ENCODE measurements around the gene AICDA.
"Not testable (repeated sequence)": the region's sequence is repeated elsewhere in the genome, so short reads cannot be mapped to it uniquely, and the experiment has no call there.

Gene AICDA

DNA sequence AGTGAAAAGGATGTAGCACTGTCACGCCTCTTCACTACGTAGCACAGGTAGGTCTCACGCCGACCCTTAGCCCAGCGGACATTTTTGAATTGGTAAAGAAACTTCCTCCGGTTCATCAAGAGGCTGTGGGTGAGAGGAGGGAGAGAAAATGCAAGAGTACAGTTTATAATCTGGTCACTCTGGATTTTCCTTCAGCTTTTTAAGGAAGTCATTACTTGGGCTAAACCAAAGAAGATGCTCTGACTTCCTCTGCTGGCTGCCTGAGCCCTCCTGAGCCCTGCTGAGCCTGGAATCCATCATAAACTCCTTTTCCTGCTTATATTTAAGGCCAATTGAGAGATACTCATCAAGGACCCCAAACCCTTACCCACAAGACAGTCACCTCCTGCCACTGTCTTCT is 5.8 kb downstream of the AICDA start:
- no peak for DNase-seq

DNA sequence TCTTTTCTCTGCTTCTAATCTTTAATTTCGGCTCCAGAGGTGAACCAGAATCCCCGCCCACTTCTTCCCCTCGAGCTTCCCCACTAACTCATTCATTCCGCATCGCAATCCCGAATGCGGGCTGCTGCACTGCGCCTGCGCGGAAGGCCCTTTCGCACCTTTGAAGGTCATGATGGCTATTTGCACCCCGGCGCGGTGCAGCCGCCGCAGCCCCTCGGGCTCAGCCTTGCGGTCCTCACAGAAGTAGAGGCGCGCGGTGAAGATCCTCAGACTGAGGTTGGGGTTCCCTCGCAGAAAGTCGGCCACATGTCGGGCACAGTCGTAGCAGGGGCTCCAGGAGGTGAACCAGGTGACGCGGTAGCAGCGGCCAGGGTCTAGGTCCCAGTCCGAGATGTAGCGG is 7.6 kb downstream of the AICDA start:
- no peak for DNase-seq

DNA sequence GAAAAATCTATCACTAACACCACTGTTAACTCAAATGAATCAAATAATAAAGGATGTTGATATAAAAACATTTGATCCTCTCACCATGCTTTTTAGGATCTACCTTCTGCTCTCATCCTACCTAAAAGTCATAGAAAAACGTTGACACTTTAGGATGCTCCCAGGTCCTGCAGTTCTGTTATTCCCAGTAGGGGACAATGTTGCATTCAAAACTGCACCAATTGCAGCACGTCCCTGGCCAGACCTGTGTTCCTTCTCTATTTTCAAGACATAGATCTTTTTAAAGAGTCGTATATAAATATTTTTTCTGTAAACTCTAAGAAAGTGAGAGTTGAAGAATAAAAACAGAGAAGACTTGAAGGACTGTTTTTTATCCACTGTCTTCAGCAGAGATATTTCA is 8.8 kb downstream of the AICDA start:
- no peak for DNase-seq

DNA sequence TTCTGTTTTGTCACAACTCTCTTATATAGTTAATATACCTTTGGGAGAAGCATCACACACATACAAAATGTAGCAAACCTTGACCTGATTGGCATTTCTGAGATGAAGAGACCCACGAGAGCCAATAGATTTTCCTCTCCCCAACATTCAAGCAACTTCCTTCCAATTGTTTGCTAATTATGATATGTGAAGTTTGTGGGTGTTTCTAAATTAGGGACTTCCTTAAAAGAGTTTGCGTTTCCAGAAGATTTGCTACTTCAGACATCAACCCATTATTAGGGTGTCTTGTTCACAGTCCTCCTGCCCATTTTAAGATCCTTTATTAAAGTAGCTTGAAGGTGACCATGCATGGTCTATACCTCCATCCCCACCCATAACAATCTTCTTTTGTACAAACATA is 9.4 kb downstream of the AICDA start:
- no peak for DNase-seq

DNA sequence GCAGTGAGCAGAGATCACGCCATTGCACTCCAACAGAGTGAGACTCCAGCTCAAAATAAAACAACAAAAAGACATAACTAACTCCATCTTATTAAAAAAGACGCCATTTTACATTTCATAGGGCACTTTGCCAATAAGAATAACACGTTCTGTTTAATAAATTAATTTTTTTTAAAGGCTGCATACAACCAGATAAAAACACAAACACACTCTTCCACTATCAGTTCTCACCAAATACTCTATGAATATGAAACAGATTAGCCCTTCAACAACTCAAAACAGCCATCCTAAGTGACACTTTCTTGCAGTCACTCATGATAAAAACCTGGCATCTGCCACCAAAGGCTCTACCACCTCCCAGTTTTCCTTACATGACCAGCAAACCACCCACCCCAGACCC is 16.1 kb downstream of the AICDA start:
- no peak for DNase-seq

DNA sequence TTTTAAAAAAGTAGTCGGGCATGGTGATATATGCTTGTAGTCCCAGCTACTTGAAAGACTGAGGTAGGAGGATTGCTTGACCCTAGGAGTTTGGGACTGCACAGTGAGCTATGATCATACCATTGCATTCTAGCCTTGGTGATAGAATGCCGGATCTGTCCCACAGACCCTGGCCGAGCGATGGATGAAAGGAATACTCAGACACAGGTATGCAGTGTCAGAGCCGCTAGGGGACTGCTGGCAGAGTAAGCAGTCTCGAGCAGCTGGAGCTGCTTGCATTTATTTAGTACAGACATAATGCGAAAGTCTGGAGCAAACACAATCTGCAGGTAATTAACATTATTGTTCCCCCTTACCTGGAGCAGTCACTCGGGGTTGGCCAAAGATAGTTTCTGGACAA is 18.6 kb downstream of the AICDA start:
- peak; percentile 13 for DNase-seq

DNA sequence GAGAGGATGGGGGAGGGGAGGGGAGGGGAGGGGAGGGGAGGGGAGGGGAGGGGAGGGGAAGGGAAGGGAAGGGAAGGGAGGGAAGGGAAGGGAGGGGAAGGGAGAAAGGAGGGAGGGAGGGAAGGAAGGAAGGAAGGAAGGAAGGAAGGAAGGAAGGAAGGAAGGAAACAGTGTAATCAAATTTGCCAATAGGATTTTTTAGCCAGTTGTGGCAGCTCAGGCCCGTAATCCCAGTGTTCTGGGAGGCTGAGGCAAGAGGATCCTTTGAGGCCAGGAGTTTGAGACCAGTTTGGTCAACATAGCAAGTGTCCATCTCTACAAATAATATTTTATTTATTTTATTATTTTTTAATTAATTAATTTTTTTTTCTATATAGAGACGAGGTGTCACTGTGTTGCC is 19.4 kb downstream of the AICDA start:
- no peak for DNase-seq

DNA sequence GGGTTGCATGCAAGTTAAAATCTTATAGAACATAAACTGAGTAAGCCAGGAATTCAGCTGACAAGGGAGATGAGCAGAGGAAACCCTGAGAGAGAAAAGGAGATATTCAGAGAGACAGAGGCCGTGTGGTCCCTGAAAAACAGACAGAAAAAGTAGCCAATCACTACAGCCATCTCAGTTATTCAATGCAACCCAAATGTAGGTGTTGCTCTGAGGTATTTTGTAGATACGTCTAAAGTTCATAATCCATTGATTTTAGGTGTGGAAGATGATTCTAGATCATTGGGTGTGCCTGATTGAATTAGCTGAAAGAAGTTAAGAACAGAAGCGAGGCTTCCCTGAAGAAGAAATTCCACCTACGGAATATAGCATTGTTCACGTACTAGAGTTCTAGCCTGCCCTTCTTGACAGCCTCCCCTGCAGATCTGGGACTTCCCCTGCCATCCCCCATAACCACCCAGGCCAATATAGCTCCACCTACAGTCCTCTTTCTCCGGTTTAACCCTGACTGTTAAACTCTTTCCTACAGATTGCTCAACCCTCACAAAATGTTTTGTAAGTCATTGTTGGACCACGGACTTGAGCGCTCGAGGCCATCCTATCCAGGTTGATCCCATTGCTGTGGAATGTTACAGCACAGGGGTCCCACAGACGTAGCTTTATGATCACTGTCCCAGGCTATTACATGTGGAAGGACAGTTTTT is 21.7 kb downstream of the AICDA start:
- no peak for DNase-seq

DNA sequence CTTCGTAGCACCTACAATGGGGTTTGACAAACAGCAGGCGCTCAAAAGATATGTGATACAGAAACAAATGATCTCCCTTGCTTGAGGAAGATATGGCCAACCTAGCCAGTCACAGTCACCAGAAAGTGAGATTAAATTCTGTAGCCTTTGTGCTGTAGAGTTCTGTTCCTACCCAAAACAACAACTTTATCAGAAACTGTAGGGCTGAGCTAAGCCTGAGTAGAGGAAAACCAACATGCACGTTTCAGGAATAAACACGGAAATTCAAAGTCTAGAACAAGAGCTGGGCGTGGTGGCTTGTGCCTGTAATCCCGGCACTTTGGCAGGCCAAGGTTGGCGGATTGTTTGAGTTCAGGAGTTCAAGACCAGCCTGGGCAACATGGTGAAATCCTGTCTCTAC is 23.0 kb downstream of the AICDA start:
- no peak for DNase-seq

DNA sequence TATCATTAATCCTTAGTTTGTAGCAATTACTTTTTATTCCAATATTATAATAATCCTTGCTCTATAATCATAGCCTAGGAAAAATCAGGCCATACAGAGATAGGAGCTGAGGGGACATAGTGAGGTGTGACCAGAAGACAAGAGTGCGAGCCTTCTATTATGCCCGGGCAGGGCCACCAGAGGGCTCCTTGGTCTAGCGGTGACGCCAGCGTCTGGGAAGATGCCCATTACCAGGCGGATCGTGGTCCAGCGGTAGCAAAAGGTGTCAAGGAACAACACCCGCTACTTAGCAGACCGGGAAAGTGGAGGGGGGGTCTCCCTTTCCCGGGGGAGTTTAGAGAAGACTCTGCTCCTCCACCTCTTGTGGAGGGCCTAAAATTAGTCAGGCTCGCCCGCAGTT is 28.2 kb downstream of the AICDA start:
- DNase-seq, result not testable (repeated sequence)

DNA sequence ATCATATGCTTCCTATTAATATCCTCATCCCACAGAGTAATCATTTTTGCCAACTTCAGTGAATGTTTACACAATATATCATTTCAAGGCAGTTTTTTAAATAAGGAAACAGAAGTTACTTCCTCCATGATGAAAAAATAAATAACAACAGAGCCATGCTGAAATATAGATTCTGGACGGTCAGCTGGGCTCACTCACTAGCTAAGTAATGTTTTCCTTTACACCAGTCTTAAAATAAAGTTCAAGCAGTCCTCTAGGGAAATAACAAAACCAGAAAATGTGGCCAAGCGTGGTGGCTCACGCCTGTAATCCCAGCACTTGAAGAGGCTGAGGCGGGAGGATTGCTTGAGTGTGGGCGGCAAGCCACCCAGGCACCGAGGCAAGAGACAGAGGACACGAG is 28.7 kb downstream of the AICDA start:
- DNase-seq, result no peak

DNA sequence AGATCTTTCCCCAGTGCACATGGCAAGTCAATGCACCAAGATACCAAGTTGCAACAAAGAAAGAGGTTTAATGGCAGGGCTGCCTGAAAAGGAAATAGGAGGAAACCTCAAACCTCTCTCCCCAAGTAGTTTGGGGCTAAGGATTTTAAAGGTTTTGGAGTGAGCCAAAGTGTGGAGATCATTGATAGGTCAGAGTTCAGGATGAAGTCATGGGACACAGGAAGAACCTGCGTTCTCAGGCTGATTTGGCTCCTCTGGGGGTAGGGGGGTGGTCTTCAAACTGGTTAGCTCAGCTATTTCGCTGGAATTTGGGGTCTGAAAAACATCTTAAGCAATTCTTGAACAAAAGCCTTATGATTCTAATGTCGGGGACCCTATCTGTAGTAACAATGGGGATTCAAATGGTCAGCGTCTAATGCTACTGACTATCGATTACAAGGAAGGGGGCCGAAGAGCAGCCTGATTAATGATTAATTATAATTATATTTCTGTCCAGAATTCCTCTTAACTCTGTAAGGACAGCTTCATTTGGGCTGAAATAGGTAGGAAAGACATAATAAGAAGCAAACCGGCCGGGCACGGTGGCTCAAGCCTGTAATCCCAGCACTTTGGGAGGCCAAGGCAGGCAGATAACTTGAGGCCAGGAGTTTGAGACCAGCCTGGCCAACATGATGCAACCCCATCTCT is 31.4 kb downstream of the AICDA start:
- no peak for DNase-seq

DNA sequence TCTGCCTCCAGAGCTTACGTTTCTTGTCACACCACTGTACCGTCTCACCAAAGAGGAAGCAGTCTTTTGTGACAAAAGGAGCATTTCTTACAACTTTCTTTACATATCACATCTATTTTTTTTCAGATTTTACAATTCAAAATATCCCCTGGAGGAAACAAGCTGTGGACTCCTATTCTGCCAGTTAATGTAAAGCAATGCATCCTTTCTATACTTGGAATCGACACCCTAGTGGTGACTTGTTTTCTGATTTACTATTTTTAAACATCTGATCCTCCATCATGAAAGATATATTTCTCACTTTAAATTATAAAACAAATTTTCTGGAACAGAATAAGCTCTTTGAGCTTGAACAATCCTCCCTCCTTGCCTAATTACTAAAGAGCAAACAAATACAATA is 34.8 kb downstream of the AICDA start:
- no peak for DNase-seq

DNA sequence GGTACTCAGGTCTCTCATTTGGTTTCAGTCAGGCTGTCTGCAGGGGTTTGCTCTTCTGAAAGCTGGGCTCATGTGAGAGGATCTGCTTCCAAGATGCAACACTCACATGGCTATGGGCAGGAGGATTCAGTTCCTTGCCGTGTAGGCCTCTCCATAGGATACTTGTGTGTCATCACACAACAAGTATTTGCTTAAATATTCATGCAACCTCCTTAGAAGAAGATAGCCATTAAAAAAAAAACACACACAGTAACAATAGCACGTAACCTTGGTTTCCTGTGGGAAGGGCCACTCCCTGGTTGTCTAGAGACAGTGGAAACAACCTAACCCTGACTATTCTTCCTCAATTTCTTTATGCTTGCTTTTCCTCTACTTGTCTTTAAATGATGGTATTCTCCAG is 40.2 kb downstream of the AICDA start:
- no peak for DNase-seq

DNA sequence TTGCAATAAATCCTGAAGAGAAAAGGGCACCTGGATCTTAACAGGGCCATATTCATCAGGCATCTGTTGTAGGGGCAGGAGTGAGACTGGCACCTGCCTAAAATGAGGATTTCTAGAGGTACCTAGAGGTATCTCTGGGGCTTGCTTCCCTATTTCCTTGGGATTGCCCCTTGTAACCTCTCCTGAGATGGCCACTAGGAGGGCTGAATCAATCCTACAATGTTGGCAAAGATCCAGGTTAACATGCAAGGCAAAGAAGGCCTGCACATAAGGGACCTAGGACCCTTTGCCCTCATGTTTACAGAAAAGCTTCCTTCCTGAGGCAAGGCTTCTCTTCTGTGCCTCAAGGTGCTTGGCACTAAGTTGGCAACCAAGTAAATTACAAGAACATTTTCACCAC is 46.1 kb downstream of the AICDA start:
- no peak for DNase-seq

DNA sequence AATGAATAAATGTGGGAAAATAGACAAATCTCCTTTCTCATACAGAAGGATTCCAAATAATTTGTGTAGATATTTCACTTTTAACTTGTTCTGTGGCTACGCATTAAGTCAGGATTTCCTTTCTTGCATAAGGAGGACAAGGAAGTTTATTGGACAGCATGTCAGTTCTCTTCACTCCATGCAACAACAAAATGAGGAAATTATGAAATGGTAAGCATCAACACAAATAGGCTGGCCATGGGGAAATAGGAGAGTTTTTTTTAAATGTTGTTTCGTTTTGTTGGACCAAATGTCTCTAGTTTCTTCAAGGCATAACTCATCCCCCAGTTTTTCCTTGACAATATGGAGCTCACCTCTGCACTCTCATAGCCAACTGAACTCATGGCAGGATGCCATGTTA is 46.6 kb downstream of the AICDA start:
- DNase-seq, result not testable (repeated sequence)

DNA sequence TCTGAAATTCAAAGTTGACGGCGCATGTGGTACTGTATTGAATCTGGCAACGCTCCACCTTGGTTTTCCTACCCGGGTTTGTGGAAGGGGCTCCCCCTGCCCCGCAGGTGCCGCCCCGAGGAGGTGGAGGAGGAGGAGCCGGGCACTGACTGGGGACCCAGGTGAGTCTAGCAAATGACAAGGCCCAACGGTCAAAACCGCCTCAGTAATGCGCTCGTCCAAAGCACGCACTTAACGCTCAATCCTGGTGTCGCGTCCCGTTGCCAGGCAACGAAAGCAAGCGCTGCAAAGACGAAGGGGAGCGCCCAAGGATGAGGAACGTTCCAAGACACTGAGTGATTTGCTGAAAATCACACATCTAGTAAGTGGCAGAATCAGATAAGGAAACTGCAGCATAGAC is 48.0 kb downstream of the AICDA start:
- DNase-seq, result no peak

DNA sequence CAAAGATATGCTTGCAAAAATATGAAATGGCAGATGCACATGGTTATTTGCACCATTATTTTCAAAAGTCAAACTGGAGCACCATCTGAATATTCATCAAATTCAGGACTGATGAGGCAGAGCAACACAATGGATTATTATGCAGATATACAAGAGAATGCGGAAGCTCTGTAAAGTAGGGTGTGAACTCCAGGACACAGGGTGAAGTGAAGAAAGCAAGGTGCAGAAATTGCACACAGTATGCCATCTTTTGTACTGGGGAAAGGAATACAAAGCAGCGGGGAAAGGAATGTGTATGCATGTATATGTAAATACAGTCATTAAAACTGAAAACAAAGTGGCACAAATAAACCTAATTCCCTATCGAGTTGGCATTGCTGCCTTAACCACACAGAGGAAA is 49.3 kb downstream of the AICDA start:
- no peak for DNase-seq

DNA sequence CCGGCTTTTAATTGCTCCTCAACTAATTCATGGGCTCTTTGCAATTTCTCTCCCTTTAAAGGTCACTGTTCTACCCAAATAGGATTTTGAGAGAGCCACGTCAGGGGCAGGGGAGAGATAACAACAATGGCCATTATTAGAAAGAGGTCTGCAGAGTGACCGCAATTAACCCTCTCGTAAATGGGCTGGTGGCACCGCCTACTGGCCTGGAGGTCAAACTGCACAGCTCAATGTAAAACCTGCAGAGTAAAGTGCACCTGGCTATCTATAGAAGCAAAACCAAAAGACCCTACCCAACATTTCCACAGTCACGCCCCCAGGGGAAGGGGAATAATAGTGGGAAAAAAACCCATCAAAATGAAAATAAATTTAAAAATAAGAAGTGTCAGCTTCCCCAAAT is 50.3 kb downstream of the AICDA start:
- no peak for DNase-seq

DNA sequence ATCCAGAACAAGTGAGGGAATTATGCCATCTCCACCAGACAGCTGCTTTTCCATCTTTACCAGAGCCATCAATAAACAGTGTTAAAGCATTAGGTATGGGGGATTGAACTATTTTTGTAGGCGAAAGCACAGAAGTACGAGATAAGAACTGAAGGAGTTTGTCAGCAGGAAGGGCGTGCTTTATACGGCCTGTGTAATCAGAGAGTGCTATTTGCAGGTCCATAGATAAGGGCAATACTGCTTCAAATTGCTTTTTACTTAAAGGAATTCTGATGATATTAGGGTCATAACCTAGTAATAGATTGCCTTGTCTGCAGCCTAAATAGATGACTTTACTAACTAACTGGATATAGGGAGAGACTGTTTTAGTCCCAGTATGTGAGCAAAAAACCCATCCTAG is 51.6 kb downstream of the AICDA start:
- no peak for DNase-seq

DNA sequence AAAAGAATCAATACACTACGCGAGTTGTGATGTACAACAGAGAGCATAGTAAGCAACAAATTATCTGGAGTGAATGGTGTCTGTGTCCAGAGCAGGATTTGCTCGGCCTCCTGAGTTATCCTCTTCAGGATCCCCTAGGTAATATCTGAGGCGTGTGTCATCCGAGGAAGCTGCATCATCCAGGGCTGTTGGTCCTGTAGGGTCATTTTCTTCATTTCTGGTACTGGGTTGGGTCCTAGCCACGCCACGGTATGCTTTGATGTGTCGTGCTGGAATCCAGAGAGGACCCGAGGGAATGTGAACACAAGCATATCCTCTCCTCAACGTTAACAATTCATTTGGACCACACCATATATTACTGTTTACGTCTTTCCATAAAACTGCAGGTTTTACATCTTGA is 53.0 kb downstream of the AICDA start:
- no peak for DNase-seq

DNA sequence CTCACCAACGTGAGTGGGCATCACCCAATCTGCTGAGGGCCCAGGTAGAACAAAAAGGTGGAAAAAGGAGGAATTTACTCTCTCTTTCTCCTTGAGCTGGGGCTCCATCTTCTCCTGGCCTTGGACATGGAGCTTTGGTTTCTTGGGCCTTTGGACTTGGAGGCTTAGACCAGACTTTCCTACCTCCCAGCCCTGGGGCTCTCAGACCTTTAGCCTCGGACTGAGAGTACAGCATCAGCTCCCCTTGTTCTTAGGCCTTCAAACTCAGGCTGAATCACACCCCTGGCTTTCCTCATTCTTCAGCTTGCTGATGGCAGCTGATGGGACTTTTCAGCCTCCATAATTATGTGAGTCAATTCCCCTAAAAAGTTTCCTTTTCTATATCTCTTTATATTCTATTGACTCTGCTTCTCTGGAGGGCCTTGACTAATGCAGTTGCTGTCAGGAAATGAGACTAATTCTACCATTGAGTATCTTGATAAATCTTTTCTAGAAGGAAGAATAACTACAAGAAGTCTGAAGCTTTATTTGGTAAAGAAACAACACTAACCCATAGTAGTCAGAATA is 56.0 kb downstream of the AICDA start:
- no peak for DNase-seq

DNA sequence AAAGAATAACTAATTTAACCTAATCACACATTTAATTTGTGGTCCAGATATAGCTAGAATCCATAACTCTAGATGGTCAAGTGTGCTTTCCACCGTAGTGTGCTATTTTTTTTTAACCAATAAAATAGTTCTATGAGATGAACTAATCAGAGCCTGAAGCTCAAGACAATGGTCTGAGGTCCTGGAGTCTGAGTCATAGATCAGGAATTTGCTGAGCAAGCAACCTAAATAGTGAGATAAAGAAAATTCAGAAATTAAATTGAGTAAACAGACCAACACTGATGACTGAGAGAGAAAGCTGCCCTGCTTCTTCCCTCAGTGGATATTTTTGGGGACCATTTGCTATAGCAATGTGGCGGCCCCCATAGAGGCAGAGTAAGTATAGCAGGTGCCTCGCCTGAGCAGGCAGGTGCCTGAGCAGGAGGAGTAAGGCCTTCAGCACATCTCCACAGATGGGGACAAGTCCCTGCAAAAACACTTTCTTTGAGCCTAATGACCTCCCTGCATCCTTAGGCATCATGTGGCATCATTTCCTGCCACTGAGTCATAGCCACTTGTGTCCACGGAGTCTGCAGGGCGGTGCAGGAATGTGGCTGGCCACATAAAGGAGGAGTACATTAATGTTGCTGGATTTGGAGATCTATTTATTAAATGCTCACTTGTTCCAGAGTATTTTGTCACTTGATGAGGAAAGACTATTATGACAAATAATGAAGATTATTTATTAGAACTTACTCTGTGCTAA is 58.0 kb downstream of the AICDA start:
- no peak for DNase-seq

DNA sequence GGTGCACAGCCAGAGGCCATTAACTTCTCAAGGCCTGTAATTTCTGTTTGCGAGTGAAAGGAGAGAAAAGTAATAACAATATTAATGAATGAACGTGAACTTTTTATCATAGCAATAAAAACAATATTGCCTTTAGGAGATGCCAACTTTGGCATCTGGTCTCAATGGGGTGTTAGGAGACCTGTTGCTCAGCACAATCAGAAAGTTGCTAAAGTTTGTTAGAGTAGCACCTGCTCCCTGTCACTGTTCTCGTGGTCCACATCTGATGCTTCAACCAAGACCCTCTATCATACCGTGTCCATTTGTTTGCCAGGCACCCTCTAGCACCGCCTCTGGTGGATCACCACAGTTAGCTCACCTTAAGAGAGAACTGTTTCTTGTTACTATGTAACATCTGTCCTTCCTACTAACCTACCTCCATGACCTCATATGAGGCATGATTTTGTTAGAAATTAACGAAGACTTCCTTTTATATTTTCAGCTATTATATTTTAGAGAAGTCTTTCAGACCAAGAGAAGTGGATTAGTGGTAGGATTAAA is 59.5 kb downstream of the AICDA start:
- peak; percentile 15 for DNase-seq
